ENCODE data around the gene PDYN.

GRCh38 chr20:1968964-1969363, 24.9 kb downstream of the PDYN start:
- TF ChIP-seq, protein P1, sequence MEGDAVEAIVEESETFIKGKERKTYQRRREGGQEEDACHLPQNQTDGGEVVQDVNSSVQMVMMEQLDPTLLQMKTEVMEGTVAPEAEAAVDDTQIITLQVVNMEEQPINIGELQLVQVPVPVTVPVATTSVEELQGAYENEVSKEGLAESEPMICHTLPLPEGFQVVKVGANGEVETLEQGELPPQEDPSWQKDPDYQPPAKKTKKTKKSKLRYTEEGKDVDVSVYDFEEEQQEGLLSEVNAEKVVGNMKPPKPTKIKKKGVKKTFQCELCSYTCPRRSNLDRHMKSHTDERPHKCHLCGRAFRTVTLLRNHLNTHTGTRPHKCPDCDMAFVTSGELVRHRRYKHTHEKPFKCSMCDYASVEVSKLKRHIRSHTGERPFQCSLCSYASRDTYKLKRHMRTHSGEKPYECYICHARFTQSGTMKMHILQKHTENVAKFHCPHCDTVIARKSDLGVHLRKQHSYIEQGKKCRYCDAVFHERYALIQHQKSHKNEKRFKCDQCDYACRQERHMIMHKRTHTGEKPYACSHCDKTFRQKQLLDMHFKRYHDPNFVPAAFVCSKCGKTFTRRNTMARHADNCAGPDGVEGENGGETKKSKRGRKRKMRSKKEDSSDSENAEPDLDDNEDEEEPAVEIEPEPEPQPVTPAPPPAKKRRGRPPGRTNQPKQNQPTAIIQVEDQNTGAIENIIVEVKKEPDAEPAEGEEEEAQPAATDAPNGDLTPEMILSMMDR (conservative IDR thresholded peaks at IDR 0.05 in 1 of 2, IDR thresholded peaks at IDR 0.05 in 1 of 2; ENCODE audit: low read depth in 1 of 2, low read length in 2 of 2): no peak
- TF ChIP-seq EZH2 (IDR thresholded peaks at IDR 0.05; ENCODE audit: low read length, missing control alignments): no peak
